Ishikawa (cell line): Measurements from ENCODE around the gene PSD.

Experiments
- CEBPB ChIP-seq: IDR thresholded peaks from 2 replicates; pipeline ENCODE4 v1.6.1; 2012
- CREB1 ChIP-seq: IDR thresholded peaks from 2 replicates; pipeline ENCODE4 v1.6.1; 2012; ENCODE audit warnings: low read depth
- EGR1 ChIP-seq: IDR thresholded peaks from 2 replicates; pipeline ENCODE4 v1.6.1; 2012
- EP300 ChIP-seq: IDR thresholded peaks from 2 replicates; pipeline ENCODE4 v1.6.1; 2012; ENCODE audit warnings: borderline replicate concordance
- MAX ChIP-seq: IDR thresholded peaks from 2 replicates; pipeline ENCODE4 v1.6.1; 2012
- REST ChIP-seq: IDR thresholded peaks from 2 replicates; pipeline ENCODE4 v1.6.1; 2012; ENCODE audit warnings: low read depth, mild to moderate bottlenecking
- TAF1 ChIP-seq: IDR thresholded peaks from 2 replicates; pipeline ENCODE4 v1.6.1; 2012; ENCODE audit warnings: low read depth, mild to moderate bottlenecking
- TEAD4 ChIP-seq: IDR thresholded peaks from 2 replicates; pipeline ENCODE4 v1.6.1; 2012
- USF1 ChIP-seq: IDR thresholded peaks from 2 replicates; pipeline ENCODE4 v1.6.1; 2012
- YY1 ChIP-seq: IDR thresholded peaks from 2 replicates; pipeline ENCODE4 v1.6.1; 2012; ENCODE audit warnings: low read depth

- no peak for TF ChIP-seq TEAD4
- TF ChIP-seq CREB1, result no peak
- TF ChIP-seq USF1, result no peak
- no peak for TF ChIP-seq YY1
- no peak for TF ChIP-seq EP300
- TF ChIP-seq TAF1, result no peak
- TF ChIP-seq REST, result no peak
- TF ChIP-seq CEBPB, result no peak
- TF ChIP-seq MAX, result no peak
- TF ChIP-seq EGR1, result no peak
Measured at GRCh38 chr10:102358712-102359382, 59.7 kb downstream of the PSD start.
